ENCODE data around the gene SCAMP2.

The SCAMP2 gene

GRCh38 chr15:74850393-74850792 lies 22.8 kb downstream of the SCAMP2 start:
- H2BK15ac ChIP-seq (ENCODE audit: low read depth, poor library complexity, severe bottlenecking): no peak overlapping the region
- no peak overlapping the region for H3K27ac ChIP-seq (ENCODE audit: low read length, poor library complexity, severe bottlenecking)
- 95% methylated on average over 4 of the region's 4 CpGs for WGBS
- no peak for DNase-seq
- H2AK5ac ChIP-seq (ENCODE audit: low read length, severe bottlenecking): no peak overlapping the region
- H3K14ac ChIP-seq (ENCODE audit: low read length in 2 of 2): no peak overlapping the region
- no peak overlapping the region for H3K18ac ChIP-seq (ENCODE audit: low read depth in 1 of 2, low read length in 2 of 2)
- H2BK120ac ChIP-seq (ENCODE audit: low read depth, low read length): no peak overlapping the region
- H2BK5ac ChIP-seq (ENCODE audit: low read depth, low read length, poor library complexity, severe bottlenecking): no peak overlapping the region
- H3K4me1 ChIP-seq (ENCODE audit: control insufficient read depth, insufficient read depth, low read depth, low read length): peaks cover 8% of the 10 kb centered on the region
- H4K91ac ChIP-seq (ENCODE audit: low read length): no peak overlapping the region
- no peak overlapping the region for H3K4me2 ChIP-seq (ENCODE audit: low read length, poor library complexity, severe bottlenecking)
- H3K27me3 ChIP-seq (ENCODE audit: control insufficient read depth in 1 of 2, insufficient read depth in 1 of 2, low read length in 2 of 2): no peaks in the 10 kb centered on the region
- no peak overlapping the region for H3K23ac ChIP-seq (ENCODE audit: low read length in 2 of 2)
- H4K8ac ChIP-seq (ENCODE audit: low read length): no peak overlapping the region
- H3K4ac ChIP-seq (ENCODE audit: low read depth in 1 of 2, low read length in 2 of 2): no peak overlapping the region
- H3K36me3 ChIP-seq (ENCODE audit: control insufficient read depth in 1 of 2, insufficient read depth in 2 of 2, low read depth in 1 of 2, low read length in 2 of 2): peaks cover 68 to 82% of the 10 kb centered on the region in 2 experiments
- H3K79me1 ChIP-seq (replicated peaks; ENCODE audit: low read length, poor library complexity, severe bottlenecking): peaks cover 39% of the 10 kb centered on the region
- no peak overlapping the region for H3K4me3 ChIP-seq (ENCODE audit: insufficient read depth in 1 of 2, low read depth in 1 of 2, low read length in 2 of 2)
- no peak overlapping the region for H2AFZ ChIP-seq (ENCODE audit: low read depth, low read length)
- no peak overlapping the region for H3K9ac ChIP-seq (ENCODE audit: low read length)
- no peaks in the 10 kb centered on the region for H3K9me3 ChIP-seq (ENCODE audit: control insufficient read depth, low read length)
- no peak overlapping the region for H2BK12ac ChIP-seq (ENCODE audit: low read length in 2 of 2)

- H2AFZ ChIP-seq (ENCODE audit: low read depth, low read length): no peak overlapping the region
- H3K79me1 ChIP-seq (replicated peaks; ENCODE audit: low read length, poor library complexity, severe bottlenecking): peaks cover 18% of the 10 kb centered on the region
- no peak overlapping the region for H3K18ac ChIP-seq (ENCODE audit: low read depth in 1 of 2, low read length in 2 of 2)
- H2BK120ac ChIP-seq (ENCODE audit: low read depth, low read length): no peak overlapping the region
- no peak overlapping the region for H4K8ac ChIP-seq (ENCODE audit: low read length)
- no peak overlapping the region for H3K27ac ChIP-seq (ENCODE audit: low read length, poor library complexity, severe bottlenecking)
- peaks cover 12% of the 10 kb centered on the region for H3K4me1 ChIP-seq (ENCODE audit: control insufficient read depth, insufficient read depth, low read depth, low read length)
- no peak overlapping the region for H3K4me3 ChIP-seq (ENCODE audit: insufficient read depth in 1 of 2, low read depth in 1 of 2, low read length in 2 of 2)
- no peak overlapping the region for H3K23ac ChIP-seq (ENCODE audit: low read length in 2 of 2)
- H3K14ac ChIP-seq (ENCODE audit: low read length in 2 of 2): no peak overlapping the region
- no peak overlapping the region for H4K91ac ChIP-seq (ENCODE audit: low read length)
- no peak overlapping the region for H2BK12ac ChIP-seq (ENCODE audit: low read length in 2 of 2)
- no peak overlapping the region for H2AK5ac ChIP-seq (ENCODE audit: low read length, severe bottlenecking)
- no peak overlapping the region for H3K4ac ChIP-seq (ENCODE audit: low read depth in 1 of 2, low read length in 2 of 2)
- no peak overlapping the region for H3K4me2 ChIP-seq (ENCODE audit: low read length, poor library complexity, severe bottlenecking)
- DNase-seq: no peak
- H3K9me3 ChIP-seq (ENCODE audit: control insufficient read depth, low read length): no peaks in the 10 kb centered on the region
- 95% methylated on average over 3 of the region's 3 CpGs for WGBS
- H3K27me3 ChIP-seq (ENCODE audit: control insufficient read depth in 1 of 2, insufficient read depth in 1 of 2, low read length in 2 of 2): no peaks in the 10 kb centered on the region
- peaks cover 62 to 76% of the 10 kb centered on the region in 2 experiments for H3K36me3 ChIP-seq (ENCODE audit: control insufficient read depth in 1 of 2, insufficient read depth in 2 of 2, low read depth in 1 of 2, low read length in 2 of 2)
- no peak overlapping the region for H2BK5ac ChIP-seq (ENCODE audit: low read depth, low read length, poor library complexity, severe bottlenecking)
- H2BK15ac ChIP-seq (ENCODE audit: low read depth, poor library complexity, severe bottlenecking): no peak overlapping the region
- no peak overlapping the region for H3K9ac ChIP-seq (ENCODE audit: low read length)
Measured at GRCh38 chr15:74847432-74847831, 25.7 kb downstream of the SCAMP2 start.

GRCh38 chr15:74845581-74845980 lies 27.6 kb downstream of the SCAMP2 start:
- no peak overlapping the region for H2BK5ac ChIP-seq (ENCODE audit: low read depth, low read length, poor library complexity, severe bottlenecking)
- H3K27ac ChIP-seq (ENCODE audit: low read length, poor library complexity, severe bottlenecking): no peak overlapping the region
- H4K8ac ChIP-seq (ENCODE audit: low read length): no peak overlapping the region
- H3K4me3 ChIP-seq (ENCODE audit: insufficient read depth in 1 of 2, low read depth in 1 of 2, low read length in 2 of 2): no peak overlapping the region
- H3K14ac ChIP-seq (ENCODE audit: low read length in 2 of 2): no peak overlapping the region
- no peak overlapping the region for H2BK120ac ChIP-seq (ENCODE audit: low read depth, low read length)
- H3K9ac ChIP-seq (ENCODE audit: low read length): no peak overlapping the region
- H3K79me1 ChIP-seq (replicated peaks; ENCODE audit: low read length, poor library complexity, severe bottlenecking): peaks cover 10% of the 10 kb centered on the region
- H2BK15ac ChIP-seq (ENCODE audit: low read depth, poor library complexity, severe bottlenecking): no peak overlapping the region
- no peak overlapping the region for H3K23ac ChIP-seq (ENCODE audit: low read length in 2 of 2)
- DNase-seq: no peak
- H2AFZ ChIP-seq (ENCODE audit: low read depth, low read length): no peak overlapping the region
- H3K18ac ChIP-seq (ENCODE audit: low read depth in 1 of 2, low read length in 2 of 2): no peak overlapping the region
- H3K27me3 ChIP-seq (ENCODE audit: control insufficient read depth in 1 of 2, insufficient read depth in 1 of 2, low read length in 2 of 2): no peaks in the 10 kb centered on the region
- no peak overlapping the region for H2BK12ac ChIP-seq (ENCODE audit: low read length in 2 of 2)
- no peak overlapping the region for H3K4ac ChIP-seq (ENCODE audit: low read depth in 1 of 2, low read length in 2 of 2)
- peaks cover 18% of the 10 kb centered on the region for H3K4me1 ChIP-seq (ENCODE audit: control insufficient read depth, insufficient read depth, low read depth, low read length)
- WGBS: 100% methylated on average over 2 of the region's 4 CpGs
- H4K91ac ChIP-seq (ENCODE audit: low read length): no peak overlapping the region
- H3K9me3 ChIP-seq (ENCODE audit: control insufficient read depth, low read length): no peaks in the 10 kb centered on the region
- peaks cover 53 to 67% of the 10 kb centered on the region in 2 experiments for H3K36me3 ChIP-seq (ENCODE audit: control insufficient read depth in 1 of 2, insufficient read depth in 2 of 2, low read depth in 1 of 2, low read length in 2 of 2)
- no peak overlapping the region for H2AK5ac ChIP-seq (ENCODE audit: low read length, severe bottlenecking)
- no peak overlapping the region for H3K4me2 ChIP-seq (ENCODE audit: low read length, poor library complexity, severe bottlenecking)

- Histone ChIP-seq H3K36me3 (ENCODE audit: control insufficient read depth in 1 of 2, insufficient read depth in 2 of 2, low read depth in 1 of 2, low read length in 2 of 2) (peaks cover 49 to 67% of the 10 kb centered on the region in 2 experiments), H3K27ac (ENCODE audit: low read length, poor library complexity, severe bottlenecking) (no peak overlapping the region), H4K8ac (ENCODE audit: low read length) (no peak overlapping the region), H2BK120ac (ENCODE audit: low read depth, low read length) (no peak overlapping the region), H3K4me3 (ENCODE audit: insufficient read depth in 1 of 2, low read depth in 1 of 2, low read length in 2 of 2) (no peak overlapping the region), H3K23ac (ENCODE audit: low read length in 2 of 2) (no peak overlapping the region), H3K9me3 (ENCODE audit: control insufficient read depth, low read length) (no peaks in the 10 kb centered on the region), H2AFZ (ENCODE audit: low read depth, low read length) (no peak overlapping the region), H4K91ac (ENCODE audit: low read length) (no peak overlapping the region), H2AK5ac (ENCODE audit: low read length, severe bottlenecking) (no peak overlapping the region), H3K4me2 (ENCODE audit: low read length, poor library complexity, severe bottlenecking) (no peak overlapping the region), H3K4me1 (ENCODE audit: control insufficient read depth, insufficient read depth, low read depth, low read length) (peaks cover 18% of the 10 kb centered on the region), H3K27me3 (ENCODE audit: control insufficient read depth in 1 of 2, insufficient read depth in 1 of 2, low read length in 2 of 2) (no peaks in the 10 kb centered on the region), H3K14ac (ENCODE audit: low read length in 2 of 2) (no peak overlapping the region), H3K79me1 (replicated peaks; ENCODE audit: low read length, poor library complexity, severe bottlenecking) (peaks cover 10% of the 10 kb centered on the region), H3K4ac (ENCODE audit: low read depth in 1 of 2, low read length in 2 of 2) (no peak overlapping the region), H2BK15ac (ENCODE audit: low read depth, poor library complexity, severe bottlenecking) (no peak overlapping the region), H2BK5ac (ENCODE audit: low read depth, low read length, poor library complexity, severe bottlenecking) (no peak overlapping the region), H2BK12ac (ENCODE audit: low read length in 2 of 2) (no peak overlapping the region), H3K9ac (ENCODE audit: low read length) (no peak overlapping the region), H3K18ac (ENCODE audit: low read depth in 1 of 2, low read length in 2 of 2) (no peak overlapping the region)
- 90% methylated on average over 5 of the region's 5 CpGs for WGBS
- DNase-seq: no peak
Measured at GRCh38 chr15:74845208-74845568, 28.0 kb downstream of the SCAMP2 start.

All from mesenchymal stem cell (in vitro differentiated cells and primary cell).